Subcutaneous abdominal adipose tissue (tissue), 5 donors: ENCODE measurements around the gene ECI1.

Experiments
- H3K27ac ChIP-seq: one replicate; pipeline ENCODE4 v1.7.0; 2013; ENCODE audit warnings: low read depth, mild to moderate bottlenecking, inconsistent platforms, low read length, moderate library complexity
- H3K27me3 ChIP-seq, 5 donors: one replicate each; pipeline ENCODE4 v1.7.0; 2013; ENCODE audit warnings: low read length in 5 of 5, inconsistent platforms in 1 of 5; ENCODE audit not compliant: control insufficient read depth in 5 of 5, insufficient read depth in 4 of 5
- H3K36me3 ChIP-seq, 5 donors: one replicate each; pipeline ENCODE4 v1.7.0; 2013; ENCODE audit warnings: low read length in 5 of 5; ENCODE audit not compliant: control insufficient read depth in 5 of 5, insufficient read depth in 5 of 5
- H3K4me1 ChIP-seq, 5 donors: one replicate each; pipeline ENCODE4 v1.7.0; 2013; ENCODE audit warnings: low read length in 5 of 5, mild to moderate bottlenecking in 3 of 5, moderate library complexity in 1 of 5; ENCODE audit not compliant: control insufficient read depth in 5 of 5, insufficient read depth in 5 of 5
- H3K4me3 ChIP-seq, 5 donors: one replicate each; pipeline ENCODE4 v1.7.0; 2013; ENCODE audit warnings: low read length in 5 of 5, low read depth in 1 of 5
- H3K9ac ChIP-seq, 5 donors: one replicate each; pipeline ENCODE4 v1.7.0; 2013; ENCODE audit warnings: low read length in 5 of 5, mild to moderate bottlenecking in 4 of 5, moderate library complexity in 3 of 5
- H3K9me3 ChIP-seq, 5 donors: one replicate each; pipeline ENCODE4 v1.7.0; 2013; ENCODE audit warnings: low read length in 5 of 5; ENCODE audit not compliant: control insufficient read depth in 5 of 5
- donor health status: healthy.
- donor health status: healthy.
- donor health status: healthy.
- donor health status: healthy.
- donor health status: healthy.

Gene ECI1

DNA sequence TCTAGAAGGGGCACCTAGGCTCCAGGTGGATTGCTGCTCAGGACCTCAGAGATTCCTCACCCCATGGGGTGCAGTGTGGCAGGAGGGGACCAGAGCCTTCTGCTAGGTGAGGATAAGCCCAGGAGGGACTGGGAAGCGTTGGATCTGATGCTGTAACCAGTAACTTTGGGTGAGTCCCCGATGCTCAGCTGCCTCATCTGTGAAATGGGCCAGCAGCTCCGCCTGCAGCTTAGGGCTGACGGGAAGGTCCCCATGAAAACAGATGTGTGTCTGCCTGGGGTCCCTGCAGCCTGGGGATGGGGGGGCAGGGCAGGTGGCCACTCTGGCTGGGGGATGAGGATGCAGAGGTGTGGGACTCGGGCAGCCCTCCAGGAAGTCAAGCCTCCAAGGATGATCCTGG, 52.3 kb downstream of the ECI1 start:
- Histone ChIP-seq H3K36me3 (no peaks in the 10 kb centered on the region), H3K9ac (no peak overlapping the region), H3K27ac (no peak overlapping the region), H3K9me3 (no peaks in the 10 kb centered on the region), H3K27me3 (peaks cover 25 to 39% (median 29%) of the 10 kb centered on the region in 5 donors), H3K4me3 (no peak overlapping the region), H3K4me1 (peaks cover 0 to 10% (median 6%) of the 10 kb centered on the region in 5 donors)

DNA sequence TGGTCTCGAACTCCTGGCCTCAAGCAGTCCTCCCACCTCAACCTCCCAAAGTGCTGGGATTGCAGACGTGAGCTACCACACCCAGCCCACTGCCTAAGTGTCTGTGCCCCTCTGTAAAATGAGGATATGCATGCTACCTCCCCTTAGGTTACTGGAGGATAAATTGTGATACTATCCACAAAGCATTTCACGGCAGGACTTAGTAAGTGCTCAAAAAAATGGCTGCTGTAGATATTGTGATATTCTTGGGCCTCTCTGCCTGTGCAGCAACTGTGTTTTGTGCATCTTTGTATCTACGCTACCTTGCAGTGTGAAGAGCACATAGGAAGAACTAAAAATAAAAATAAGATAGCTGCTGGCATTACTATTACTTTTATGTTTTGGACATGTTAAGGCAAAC, 53.1 kb downstream of the ECI1 start:
- no peak overlapping the region for H3K27ac ChIP-seq
- H3K4me3 ChIP-seq = no peak overlapping the region
- no peaks in the 10 kb centered on the region for H3K36me3 ChIP-seq
- no peak overlapping the region for H3K9ac ChIP-seq
- peaks cover 29 to 46% (median 35%) of the 10 kb centered on the region in 5 donors for H3K27me3 ChIP-seq
- H3K9me3 ChIP-seq = no peaks in the 10 kb centered on the region
- H3K4me1 ChIP-seq = peaks cover 0 to 10% (median 6%) of the 10 kb centered on the region in 5 donors

DNA sequence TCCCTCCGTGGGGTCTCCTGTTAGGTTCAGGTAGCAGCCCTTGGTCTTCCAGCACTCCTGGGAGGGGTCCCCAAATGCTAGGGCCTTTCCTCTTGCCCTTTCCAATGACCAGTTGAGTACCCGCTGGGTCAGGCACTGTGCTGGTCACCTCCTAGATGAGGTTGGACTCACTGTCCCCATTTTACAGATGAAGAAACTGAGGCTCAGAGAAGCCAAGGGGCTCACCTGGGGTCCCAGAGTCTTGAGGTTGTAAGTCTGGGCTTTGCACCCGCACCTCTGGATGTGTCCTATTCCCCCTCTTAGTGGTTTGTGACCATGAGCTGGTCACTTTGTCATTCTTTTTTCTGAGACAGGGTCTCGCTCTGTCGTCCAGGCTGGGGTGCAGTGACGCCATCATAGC, 53.6 kb downstream of the ECI1 start:
- no peaks in the 10 kb centered on the region for H3K36me3 ChIP-seq
- H3K4me3 ChIP-seq = no peak overlapping the region
- no peak overlapping the region for H3K27ac ChIP-seq
- peaks cover 29 to 46% (median 35%) of the 10 kb centered on the region in 5 donors for H3K27me3 ChIP-seq
- H3K9me3 ChIP-seq = no peaks in the 10 kb centered on the region
- H3K9ac ChIP-seq = no peak overlapping the region
- H3K4me1 ChIP-seq = peaks cover 0 to 10% (median 6%) of the 10 kb centered on the region in 5 donors

DNA sequence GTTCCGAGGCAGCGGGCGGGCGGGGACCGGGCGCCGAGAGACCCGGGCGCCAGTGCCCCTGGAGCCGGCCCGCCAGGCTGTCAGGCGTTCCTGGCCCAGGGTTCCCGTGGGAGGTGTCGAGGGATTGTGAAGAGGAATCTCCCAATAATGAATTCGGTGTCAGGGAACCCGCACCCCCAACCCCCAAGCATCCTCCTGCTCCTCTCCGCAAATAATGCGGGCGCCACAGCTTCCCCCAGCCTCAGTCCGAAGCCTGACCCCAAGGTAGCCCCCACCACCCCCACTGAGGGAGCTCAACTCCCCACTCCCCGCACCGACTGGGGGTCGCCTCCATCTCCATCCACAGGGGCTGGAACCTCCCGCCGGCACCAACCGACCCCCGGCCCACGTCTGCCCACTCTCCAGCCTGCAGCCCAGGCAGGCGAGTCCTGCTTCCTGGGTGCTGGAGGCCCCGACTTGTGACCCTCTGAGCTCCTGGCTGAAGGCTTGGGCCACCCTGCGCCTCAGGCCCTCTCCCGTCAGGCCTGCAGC, 54.3 kb downstream of the ECI1 start:
- Histone ChIP-seq H3K4me3 (no peak overlapping the region), H3K4me1 (peaks cover 0 to 10% (median 6%) of the 10 kb centered on the region in 5 donors), H3K9ac (no peak overlapping the region), H3K27me3 (peaks cover 29 to 46% (median 38%) of the 10 kb centered on the region in 5 donors), H3K36me3 (no peaks in the 10 kb centered on the region), H3K27ac (no peak overlapping the region), H3K9me3 (no peaks in the 10 kb centered on the region)

DNA sequence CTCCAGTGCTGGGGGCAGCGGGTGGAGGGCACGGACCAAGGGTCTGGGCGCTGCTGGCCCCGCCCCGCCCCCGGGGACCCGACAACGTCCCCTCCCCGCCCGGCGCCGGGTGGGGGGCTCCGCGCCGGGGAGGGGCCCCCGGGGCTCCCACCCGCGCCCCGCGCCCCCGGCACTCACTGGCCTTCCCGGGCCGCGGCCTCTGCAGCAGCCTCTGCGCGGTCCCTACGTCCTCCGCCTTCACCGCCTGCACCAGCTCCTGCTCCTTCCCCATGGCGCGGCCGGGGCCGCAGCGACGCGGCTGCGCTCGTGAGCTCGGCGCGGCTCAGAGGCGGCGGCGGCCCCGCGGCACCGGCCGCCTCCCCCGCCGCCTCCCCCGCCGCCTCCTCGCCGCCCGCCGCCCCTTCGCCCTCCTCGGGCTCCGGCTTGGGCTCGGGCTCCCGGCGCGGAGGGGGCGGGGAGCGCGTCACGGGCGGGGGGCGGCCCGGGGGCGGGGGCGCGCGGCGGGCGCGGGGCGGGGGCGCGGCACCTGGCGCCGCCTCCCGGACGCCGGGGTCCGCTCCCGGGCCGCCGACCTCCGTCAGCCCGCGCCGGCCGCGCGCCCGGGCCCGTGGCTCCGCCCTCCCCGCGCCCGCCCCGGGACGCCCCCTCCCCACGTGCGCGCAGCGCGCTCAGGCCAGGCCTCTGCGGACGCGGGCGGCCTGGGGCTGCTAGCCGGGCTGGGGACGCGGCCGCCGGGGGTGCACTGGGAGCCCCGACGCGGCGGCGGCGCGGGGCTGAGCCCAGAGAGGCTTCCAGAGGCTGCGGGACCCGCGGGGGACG, 55.0 kb downstream of the ECI1 start, which contains the start of gene CASKIN1:
TSS of gene CASKIN1 (minus strand) at position 444 of the 819 bp plus-strand sequence. CDS start at position 271, 173 bp downstream.
- Histone ChIP-seq H3K4me3 (peak within 1 kb of the TSS in 2 of 5 donors; percentile 26 to 31), H3K27ac (no peak within 1 kb of the TSS), H3K27me3 (peaks cover 29 to 46% (median 38%) of the 10 kb centered on the region in 5 donors), H3K9me3 (no peaks in the 10 kb centered on the region), H3K9ac (no peak within 1 kb of the TSS), H3K36me3 (no peaks in the 10 kb centered on the region), H3K4me1 (peaks cover 0 to 10% (median 6%) of the 10 kb centered on the region in 5 donors)

DNA sequence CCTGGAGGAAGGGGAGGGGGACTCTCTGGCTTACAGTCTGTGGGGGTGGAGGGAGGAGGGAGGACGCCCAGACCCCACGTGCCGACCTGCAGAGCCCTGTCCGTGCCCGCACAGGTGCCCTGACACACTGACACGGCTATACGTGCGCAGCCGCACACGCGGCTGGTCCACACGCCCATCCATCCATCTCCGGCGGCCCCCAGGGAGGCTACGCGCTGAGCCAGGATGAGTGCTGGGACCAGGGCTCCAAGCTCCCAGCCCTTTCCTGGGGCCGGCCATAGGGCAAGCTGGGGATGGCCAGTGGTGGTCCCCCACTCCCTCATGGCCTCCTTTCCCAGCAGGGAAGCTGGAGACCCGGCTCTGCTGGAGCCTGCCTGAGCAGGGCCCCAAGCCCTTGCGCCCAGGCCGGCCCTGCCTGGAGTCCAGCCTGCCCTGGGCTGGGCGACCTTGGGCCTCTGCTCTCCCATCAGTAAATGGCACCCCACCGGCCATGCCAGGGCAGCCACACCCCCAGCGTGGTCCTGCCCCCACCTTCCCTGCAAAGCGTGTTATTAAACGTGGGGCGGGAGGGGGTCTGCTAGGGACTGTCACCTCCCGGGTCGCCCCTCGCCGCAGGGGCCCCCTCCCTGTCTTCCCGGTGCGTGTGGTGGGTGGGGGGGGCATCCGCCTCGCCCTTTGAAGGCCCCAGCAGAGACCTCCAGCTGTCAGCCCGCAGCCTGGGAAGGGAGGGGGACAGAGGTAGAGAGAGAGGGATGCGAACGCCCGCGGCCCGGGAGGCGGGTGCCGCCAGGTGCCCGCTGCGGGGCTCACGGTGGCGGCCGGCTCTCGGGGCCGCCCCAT, 55.8 kb downstream of the ECI1 start:
- Histone ChIP-seq H3K4me1 (peaks cover 0 to 10% (median 6%) of the 10 kb centered on the region in 5 donors), H3K9ac (no peak overlapping the region), H3K36me3 (no peaks in the 10 kb centered on the region), H3K4me3 (peak overlapping the region in 2 of 5 donors; percentile 26 to 31), H3K9me3 (no peaks in the 10 kb centered on the region), H3K27me3 (peaks cover 29 to 46% (median 38%) of the 10 kb centered on the region in 5 donors), H3K27ac (no peak overlapping the region)

DNA sequence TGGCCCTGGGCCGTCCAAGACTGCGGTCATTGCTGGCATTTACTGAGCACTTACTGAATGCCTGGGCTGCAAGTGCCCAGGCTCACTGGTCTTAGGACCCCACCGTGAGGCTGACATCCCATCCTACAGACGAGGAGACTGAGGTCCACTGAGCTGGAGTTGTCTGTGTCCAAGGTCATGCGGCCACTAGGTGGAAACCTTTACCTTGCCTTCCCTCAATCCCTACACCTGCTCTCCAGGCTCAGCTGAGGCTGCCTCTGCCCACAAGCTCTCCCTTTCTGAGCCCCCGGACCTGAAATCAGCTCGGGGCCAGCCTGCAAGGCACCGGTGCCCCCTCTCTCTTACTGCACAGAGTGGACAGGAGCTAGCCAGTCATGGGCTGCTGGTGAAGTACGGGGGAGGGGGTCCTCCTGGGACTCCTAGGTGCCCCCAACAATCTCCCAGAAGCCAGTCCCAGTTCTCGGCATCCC, 56.5 kb downstream of the ECI1 start:
- Histone ChIP-seq H3K27ac (no peak overlapping the region), H3K9ac (no peak overlapping the region), H3K4me3 (no peak overlapping the region), H3K9me3 (no peaks in the 10 kb centered on the region), H3K36me3 (no peaks in the 10 kb centered on the region), H3K4me1 (peaks cover 0 to 10% (median 6%) of the 10 kb centered on the region in 5 donors), H3K27me3 (peaks cover 29 to 46% (median 38%) of the 10 kb centered on the region in 5 donors)

DNA sequence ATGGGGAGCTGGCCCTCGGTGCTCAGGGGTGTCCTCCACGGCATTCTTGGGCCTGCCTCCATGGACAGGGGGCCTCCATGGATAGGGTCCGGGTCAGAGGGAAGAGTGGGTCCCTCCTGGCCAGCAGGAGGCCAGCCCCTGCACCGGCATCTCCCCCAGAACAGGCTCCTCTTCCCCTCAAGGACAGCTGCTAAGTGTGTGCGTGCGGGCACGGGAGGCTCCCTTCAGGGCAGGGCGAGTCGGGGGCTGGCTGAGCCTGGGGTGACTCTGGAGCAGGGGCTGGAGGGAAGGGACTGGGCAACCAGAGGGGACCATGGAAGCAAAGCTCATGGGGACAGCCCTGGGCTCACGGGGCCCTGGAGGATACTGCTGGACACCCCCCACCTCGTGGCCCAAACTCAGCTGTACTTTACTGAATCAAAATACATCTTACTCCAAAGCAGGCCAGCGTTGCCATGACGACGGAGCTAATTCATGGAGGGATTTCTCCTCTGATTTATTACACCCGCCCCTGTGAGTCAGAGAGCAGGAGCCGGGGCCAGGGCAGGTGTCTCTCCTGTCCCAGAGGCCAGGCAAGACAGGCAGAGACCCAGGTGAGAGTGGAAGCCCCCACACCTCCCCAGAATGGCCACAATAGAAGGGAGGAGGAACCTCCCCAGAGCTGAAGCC, 57.1 kb downstream of the ECI1 start:
- Histone ChIP-seq H3K27ac (no peak overlapping the region), H3K36me3 (no peaks in the 10 kb centered on the region), H3K27me3 (peaks cover 29 to 46% (median 38%) of the 10 kb centered on the region in 5 donors), H3K4me3 (no peak overlapping the region), H3K4me1 (peaks cover 0 to 10% (median 6%) of the 10 kb centered on the region in 5 donors), H3K9ac (no peak overlapping the region), H3K9me3 (no peaks in the 10 kb centered on the region)

DNA sequence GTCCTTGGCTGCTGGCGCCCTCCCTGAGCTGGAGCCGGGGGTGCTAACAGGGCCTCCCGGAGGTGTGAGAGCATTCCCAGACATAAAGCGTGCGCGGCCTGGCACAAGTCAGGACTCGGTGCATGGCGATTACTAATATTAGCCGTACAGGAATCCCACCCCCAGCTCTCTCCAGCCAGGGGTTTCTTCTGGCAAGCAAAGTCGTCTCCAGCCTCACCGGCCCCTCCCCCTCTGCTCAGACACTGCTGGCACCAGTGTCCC, 60.0 kb downstream of the ECI1 start:
- Histone ChIP-seq H3K36me3 (no peaks in the 10 kb centered on the region), H3K4me3 (no peak overlapping the region), H3K27ac (no peak overlapping the region), H3K9me3 (no peaks in the 10 kb centered on the region), H3K9ac (no peak overlapping the region), H3K27me3 (peaks cover 17 to 26% (median 24%) of the 10 kb centered on the region in 5 donors), H3K4me1 (peaks cover 0 to 8% (median 6%) of the 10 kb centered on the region in 5 donors)
